Keratinocyte (primary cell): ENCODE measurements around the gene TMEM94.

Source experiments
- EZH2 ChIP-seq: IDR thresholded peaks from one replicate; pipeline ENCODE4 v1.6.1; 2012; ENCODE audit warnings: inconsistent platforms, mild to moderate bottlenecking, low read length, moderate library complexity
- TF ChIP-seq, protein P1 (sequence below), 3 experiments: IDR thresholded peaks in 1 of 3; conservative IDR thresholded peaks in 1 of 3; optimal IDR thresholded peaks in 1 of 3; 2 replicates in 2 of 3; 3 replicates in 1 of 3; pipeline versions ENCODE3 to v1.5.1; 2011; ENCODE audit warnings: low read length in 3 of 3, mild to moderate bottlenecking in 3 of 3, moderate library complexity in 2 of 3, control low read depth in 1 of 3, inconsistent platforms in 1 of 3; ENCODE audit not compliant: insufficient read depth in 2 of 3; ENCODE audit errors: extremely low read depth in 1 of 3

GRCh38 chr17:75514299-75514918 lies 58.0 kb downstream of the TMEM94 start:
- TF ChIP-seq, protein P1, sequence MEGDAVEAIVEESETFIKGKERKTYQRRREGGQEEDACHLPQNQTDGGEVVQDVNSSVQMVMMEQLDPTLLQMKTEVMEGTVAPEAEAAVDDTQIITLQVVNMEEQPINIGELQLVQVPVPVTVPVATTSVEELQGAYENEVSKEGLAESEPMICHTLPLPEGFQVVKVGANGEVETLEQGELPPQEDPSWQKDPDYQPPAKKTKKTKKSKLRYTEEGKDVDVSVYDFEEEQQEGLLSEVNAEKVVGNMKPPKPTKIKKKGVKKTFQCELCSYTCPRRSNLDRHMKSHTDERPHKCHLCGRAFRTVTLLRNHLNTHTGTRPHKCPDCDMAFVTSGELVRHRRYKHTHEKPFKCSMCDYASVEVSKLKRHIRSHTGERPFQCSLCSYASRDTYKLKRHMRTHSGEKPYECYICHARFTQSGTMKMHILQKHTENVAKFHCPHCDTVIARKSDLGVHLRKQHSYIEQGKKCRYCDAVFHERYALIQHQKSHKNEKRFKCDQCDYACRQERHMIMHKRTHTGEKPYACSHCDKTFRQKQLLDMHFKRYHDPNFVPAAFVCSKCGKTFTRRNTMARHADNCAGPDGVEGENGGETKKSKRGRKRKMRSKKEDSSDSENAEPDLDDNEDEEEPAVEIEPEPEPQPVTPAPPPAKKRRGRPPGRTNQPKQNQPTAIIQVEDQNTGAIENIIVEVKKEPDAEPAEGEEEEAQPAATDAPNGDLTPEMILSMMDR (optimal IDR thresholded peaks at IDR 0.05 in 1 of 3, IDR thresholded peaks at IDR 0.05 in 1 of 3, conservative IDR thresholded peaks at IDR 0.05 in 1 of 3; ENCODE audit: extremely low read depth in 1 of 3, insufficient read depth in 2 of 3, low read length in 3 of 3), result no peak
- TF ChIP-seq EZH2, result no peak
